Right atrium auricular region (tissue), 2 donors: Measurements from ENCODE around the gene R3HDM2. TPM values are rescaled to one million over a fixed set of nuclear protein-coding genes. Genes with fewer than 3 reads are reported as not detected.

Experiments
- DNase-seq: peaks from one replicate; pipeline ENCODE4 v3.0.0-alpha.2; 2019; ENCODE audit warnings: low spot score
- H3K27ac ChIP-seq, 2 donors: fragments of 200-600 bp; sonication (generic); 1 replicate in 1 of 2; 2 replicates in 1 of 2; pipeline ENCODE4 v1.5.1; 2016 to 2019
- H3K27me3 ChIP-seq, 2 donors: fragments of 200-600 bp; sonication (generic); one replicate each; pipeline versions ENCODE4 v1.5.1 to v1.6.0; 2017 to 2019
- H3K36me3 ChIP-seq: fragments of 200-600 bp; sonication (generic); one replicate; pipeline ENCODE4 v1.5.1; 2016
- H3K4me1 ChIP-seq, 2 donors: fragments of 200-600 bp; sonication (generic); one replicate each; pipeline versions ENCODE4 v1.5.1 to v1.6.0; 2017 to 2019
- H3K4me3 ChIP-seq, 2 donors: fragments of 200-600 bp; sonication (generic); 1 replicate in 1 of 2; 2 replicates in 1 of 2; pipeline ENCODE4 v1.5.1; 2017 to 2019; ENCODE audit warnings: mild to moderate bottlenecking in 1 of 2, moderate library complexity in 1 of 2
- H3K9me3 ChIP-seq, 2 donors: fragments of 200-600 bp; sonication (generic); one replicate each; pipeline ENCODE4 v1.5.1; 2019
- CTCF ChIP-seq, 2 donors: fragments of 200-600 bp; sonication (generic); IDR thresholded peaks; one replicate each; pipeline ENCODE4 v1.5.1; 2019; ENCODE audit warnings: antibody characterized with exemption in 2 of 2
- total RNA-seq, 2 donors: library from RNA; depleted of rRNA; stranded (reverse); fragments of >200 nt; gene quantifications; one replicate each; pipeline ENCODE4 v1.1.0, GENCODE V29; 2016

The R3HDM2 gene
- total RNA-seq, 2 donors from 2014 or later: 31.7 to 47.8 TPM

DNA sequence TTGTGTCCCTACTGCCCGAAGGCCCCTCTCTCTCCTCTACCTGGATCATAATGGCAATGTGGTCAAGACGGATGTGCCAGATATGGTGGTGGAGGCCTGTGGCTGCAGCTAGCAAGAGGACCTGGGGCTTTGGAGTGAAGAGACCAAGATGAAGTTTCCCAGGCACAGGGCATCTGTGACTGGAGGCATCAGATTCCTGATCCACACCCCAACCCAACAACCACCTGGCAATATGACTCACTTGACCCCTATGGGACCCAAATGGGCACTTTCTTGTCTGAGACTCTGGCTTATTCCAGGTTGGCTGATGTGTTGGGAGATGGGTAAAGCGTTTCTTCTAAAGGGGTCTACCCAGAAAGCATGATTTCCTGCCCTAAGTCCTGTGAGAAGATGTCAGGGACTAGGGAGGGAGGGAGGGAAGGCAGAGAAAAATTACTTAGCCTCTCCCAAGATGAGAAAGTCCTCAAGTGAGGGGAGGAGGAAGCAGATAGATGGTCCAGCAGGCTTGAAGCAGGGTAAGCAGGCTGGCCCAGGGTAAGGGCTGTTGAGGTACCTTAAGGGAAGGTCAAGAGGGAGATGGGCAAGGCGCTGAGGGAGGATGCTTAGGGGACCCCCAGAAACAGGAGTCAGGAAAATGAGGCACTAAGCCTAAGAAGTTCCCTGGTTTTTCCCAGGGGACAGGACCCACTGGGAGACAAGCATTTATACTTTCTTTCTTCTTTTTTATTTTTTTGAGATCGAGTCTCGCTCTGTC, 26.1 kb upstream of the R3HDM2 start:
- Histone ChIP-seq H3K27ac (no peak overlapping the region), H3K4me1 (peaks cover 0 to 34% of the 10 kb centered on the region in 2 donors), H3K4me3 (no peak overlapping the region), H3K27me3 (no peaks in the 10 kb centered on the region), H3K9me3 (no peaks in the 10 kb centered on the region), H3K36me3 (no peaks in the 10 kb centered on the region)
- DNase-seq: no peak
- no peak for TF ChIP-seq CTCF (IDR thresholded peaks at IDR 0.05)

DNA sequence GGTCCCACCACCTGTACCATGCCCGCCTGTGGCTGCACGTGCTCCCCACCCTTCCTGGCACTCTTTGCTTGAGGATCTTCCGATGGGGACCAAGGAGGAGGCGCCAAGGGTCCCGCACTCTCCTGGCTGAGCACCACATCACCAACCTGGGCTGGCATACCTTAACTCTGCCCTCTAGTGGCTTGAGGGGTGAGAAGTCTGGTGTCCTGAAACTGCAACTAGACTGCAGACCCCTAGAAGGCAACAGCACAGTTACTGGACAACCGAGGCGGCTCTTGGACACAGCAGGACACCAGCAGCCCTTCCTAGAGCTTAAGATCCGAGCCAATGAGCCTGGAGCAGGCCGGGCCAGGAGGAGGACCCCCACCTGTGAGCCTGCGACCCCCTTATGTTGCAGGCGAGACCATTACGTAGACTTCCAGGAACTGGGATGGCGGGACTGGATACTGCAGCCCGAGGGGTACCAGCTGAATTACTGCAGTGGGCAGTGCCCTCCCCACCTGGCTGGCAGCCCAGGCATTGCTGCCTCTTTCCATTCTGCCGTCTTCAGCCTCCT, 25.4 kb upstream of the R3HDM2 start:
- peak; percentile 44 to 61 for TF ChIP-seq CTCF (IDR thresholded peaks at IDR 0.05)
- H3K27ac ChIP-seq: no peak overlapping the region
- H3K4me3 ChIP-seq: no peak overlapping the region
- H3K27me3 ChIP-seq: no peaks in the 10 kb centered on the region
- DNase-seq: no peak
- H3K36me3 ChIP-seq: no peaks in the 10 kb centered on the region
- H3K4me1 ChIP-seq: peaks cover 0 to 28% of the 10 kb centered on the region in 2 donors
- no peaks in the 10 kb centered on the region for H3K9me3 ChIP-seq

GRCh38 chr12:57455374-57456144, 24.7 kb upstream of the R3HDM2 start:
- Histone ChIP-seq H3K27me3 (no peaks in the 10 kb centered on the region), H3K9me3 (no peaks in the 10 kb centered on the region), H3K4me3 (no peak overlapping the region), H3K36me3 (no peaks in the 10 kb centered on the region), H3K27ac (no peak overlapping the region), H3K4me1 (peaks cover 0 to 21% of the 10 kb centered on the region in 2 donors)
- TF ChIP-seq CTCF (IDR thresholded peaks at IDR 0.05): no peak
- DNase-seq: no peak

GRCh38 chr12:57454566-57455373, 23.9 kb upstream of the R3HDM2 start, which contains the start of gene INHBE:
Gene INHBE, plus strand, starts transcription at chr12:57455307. Its CDS starts 230 bp downstream, at chr12:57455537.
- Histone ChIP-seq H3K4me3 (no peak within 1 kb of the TSS), H3K27ac (no peak within 1 kb of the TSS), H3K9me3 (no peaks in the 10 kb centered on the region), H3K36me3 (no peaks in the 10 kb centered on the region), H3K4me1 (peaks cover 0 to 13% of the 10 kb centered on the region in 2 donors), H3K27me3 (no peaks in the 10 kb centered on the region)
- no peak for TF ChIP-seq CTCF (IDR thresholded peaks at IDR 0.05)
- DNase-seq: no peak

GRCh38 chr12:57454213-57454565, 23.3 kb upstream of the R3HDM2 start:
- Histone ChIP-seq H3K4me1 (peaks cover 0 to 12% of the 10 kb centered on the region in 2 donors), H3K4me3 (no peak overlapping the region), H3K36me3 (no peaks in the 10 kb centered on the region), H3K27ac (no peak overlapping the region), H3K27me3 (no peaks in the 10 kb centered on the region), H3K9me3 (no peaks in the 10 kb centered on the region)
- DNase-seq: no peak
- no peak for TF ChIP-seq CTCF (IDR thresholded peaks at IDR 0.05)
